ENCODE data around the gene MAPK12.

Gene MAPK12

GRCh38 chr22:50213263-50213662 lies 48.2 kb downstream of the MAPK12 start:
- ChIA-PET CTCF (interaction anchor here (1.5 to 6.6 kb wide), 2 partner anchors 24 to 66 kb away, joined by 3 to 62 read pairs; no protein-coding TSS in a partner anchor), POLR2A (no interaction called here)
- TF ChIP-seq CTCF (IDR thresholded peaks at IDR 0.05; ENCODE audit: insufficient read depth, low read length, missing control alignments) = no peak

GRCh38 chr22:50211147-50211546 lies 50.3 kb downstream of the MAPK12 start:
- H3K4me3 ChIP-seq (ENCODE audit: low read depth, low read length) = no peak overlapping the region
- POLR2A ChIA-PET = no interaction called here
- TF ChIP-seq CTCF (IDR thresholded peaks at IDR 0.05; ENCODE audit: insufficient read depth, low read length, missing control alignments) = no peak
- CTCF ChIA-PET = interaction anchor here (0.8 to 6.6 kb wide), 12 partner anchors 9 to 280 kb away, joined by 3 to 62 read pairs (median 4); partner anchors contain the start of gene HDAC10
- DNase-seq (ENCODE audit: low read depth, low spot score) = no peak

More at GRCh38 chr22:50213263-50213662, 48.2 kb downstream of the MAPK12 start:
- DNase-seq (ENCODE audit: low read depth, low spot score) = no peak
- H3K4me3 ChIP-seq (ENCODE audit: low read depth, low read length) = no peak overlapping the region

- CTCF ChIA-PET = interaction anchor here (0.8 to 6.6 kb wide), 9 partner anchors 10 to 280 kb away, joined by 3 to 62 read pairs (median 3); partner anchors contain the start of gene HDAC10
- DNase-seq (ENCODE audit: low read depth, low spot score) = no peak
Observed at GRCh38 chr22:50210378-50211139, 50.9 kb downstream of the MAPK12 start.

GRCh38 chr22:50209893-50210292 lies 51.6 kb downstream of the MAPK12 start:
- TF ChIP-seq CTCF (IDR thresholded peaks at IDR 0.05; ENCODE audit: insufficient read depth, low read length, missing control alignments) = peak; percentile 81
- CTCF ChIA-PET = interaction anchor here (6.6 kb wide), 1 partner anchor 62 kb away, joined by 62 read pairs; no protein-coding TSS in a partner anchor
- POLR2A ChIA-PET = no interaction called here
- DNase-seq (ENCODE audit: low read depth, low spot score) = no peak
- H3K4me3 ChIP-seq (ENCODE audit: low read depth, low read length) = no peak overlapping the region

More at GRCh38 chr22:50210378-50211139, 50.9 kb downstream of the MAPK12 start:
- TF ChIP-seq CTCF (IDR thresholded peaks at IDR 0.05; ENCODE audit: insufficient read depth, low read length, missing control alignments) = no peak
- H3K4me3 ChIP-seq (ENCODE audit: low read depth, low read length) = no peak overlapping the region
- POLR2A ChIA-PET = no interaction called here

GRCh38 chr22:50208939-50209892 lies 52.3 kb downstream of the MAPK12 start:
- CTCF ChIA-PET = interaction anchor here (0.6 to 3.8 kb wide), 11 partner anchors 9 to 278 kb away, joined by 3 to 24 read pairs (median 4); no protein-coding TSS in a partner anchor
- no peak for TF ChIP-seq CTCF (IDR thresholded peaks at IDR 0.05; ENCODE audit: insufficient read depth, low read length, missing control alignments)
- DNase-seq (ENCODE audit: low read depth, low spot score) = no peak
- POLR2A ChIA-PET = no interaction called here
- H3K4me3 ChIP-seq (ENCODE audit: low read depth, low read length) = no peak overlapping the region
